HG03108 (cell line): ENCODE results near the gene ZNF274.
"Not testable (repeated sequence)": the region's sequence is repeated elsewhere in the genome, so short reads cannot be mapped to it uniquely, and the experiment has no call there.

Source experiments
- ATAC-seq: cut with Tn5 transposase; IDR thresholded peaks from one replicate; pipeline ENCODE4 v1.9.1; 2021; ENCODE audit warnings: moderate library complexity; ENCODE audit not compliant: unreplicated experiment

Gene ZNF274

GRCh38 chr19:58182989-58183816, at the start of gene ZNF274:
Gene ZNF274, plus strand, starts transcription at chr19:58183061. Its CDS starts 905 bp downstream, at chr19:58183966.
- ATAC-seq: peak; percentile 87

- ATAC-seq: no peak
Observed at GRCh38 chr19:58134244-58134643, 48.6 kb upstream of the ZNF274 start.

- no peak for ATAC-seq
Observed at GRCh38 chr19:58145849-58146248, 37.0 kb upstream of the ZNF274 start.

- not testable (repeated sequence) for ATAC-seq
Observed at GRCh38 chr19:58147475-58147874, 35.4 kb upstream of the ZNF274 start.

- ATAC-seq: peak; percentile 54
Observed at GRCh38 chr19:58150328-58150921, 32.4 kb upstream of the ZNF274 start, which contains the start of gene ZNF329. Gene ZNF329, minus strand, starts transcription at chr19:58150789. Its CDS starts 21,286 bp downstream, at chr19:58129503.

GRCh38 chr19:58153386-58153785, 29.5 kb upstream of the ZNF274 start:
- ATAC-seq: no peak

GRCh38 chr19:58154287-58154678, 28.6 kb upstream of the ZNF274 start:
- ATAC-seq: no peak

GRCh38 chr19:58154679-58155648, 27.9 kb upstream of the ZNF274 start:
- peak; percentile 70 for ATAC-seq

GRCh38 chr19:58157045-58157728, 25.7 kb upstream of the ZNF274 start:
- no peak for ATAC-seq

- ATAC-seq: no peak
Observed at GRCh38 chr19:58166268-58166667, 16.6 kb upstream of the ZNF274 start.

GRCh38 chr19:58166708-58167280, 16.1 kb upstream of the ZNF274 start:
- ATAC-seq: no peak

GRCh38 chr19:58170860-58171259, 12.0 kb upstream of the ZNF274 start:
- no peak for ATAC-seq

- no peak for ATAC-seq
Observed at GRCh38 chr19:58181902-58182576, 822 bp upstream of the ZNF274 start.

GRCh38 chr19:58182577-58182988, 278 bp upstream of the ZNF274 start:
- no peak for ATAC-seq

- no peak for ATAC-seq
Observed at GRCh38 chr19:58183817-58184215, 955 bp downstream of the ZNF274 start.

- ATAC-seq: no peak
Observed at GRCh38 chr19:58196901-58197616, 14.2 kb downstream of the ZNF274 start.

GRCh38 chr19:58203814-58204475, 21.1 kb downstream of the ZNF274 start:
- no peak for ATAC-seq

GRCh38 chr19:58204566-58204965, 21.7 kb downstream of the ZNF274 start:
- no peak for ATAC-seq
